Stimulated activated CD8-positive, alpha-beta memory T cell treated with anti-CD3 and anti-CD28 coated beads, Interleukin-7, amount 100 ng/mL, for 4 hours (primary cell): Measurements from ENCODE around the gene CNIH3.
"Not testable (repeated sequence)": the region's sequence is repeated elsewhere in the genome, so short reads cannot be mapped to it uniquely, and the experiment has no call there.

Source experiments
- DNase-seq, 2 donors: peaks; one replicate each; pipeline ENCODE4 v3.0.0-alpha.2; 2020; ENCODE audit warnings: low read depth in 2 of 2

CNIH3 gene

GRCh38 chr1:224615861-224616755 is at the start of gene CNIH3:
Gene CNIH3, plus strand, starts transcription at chr1:224616317. Its CDS starts 858 bp downstream, at chr1:224617175.
- peak in 1 of 2 donors; percentile 11 for DNase-seq

DNA sequence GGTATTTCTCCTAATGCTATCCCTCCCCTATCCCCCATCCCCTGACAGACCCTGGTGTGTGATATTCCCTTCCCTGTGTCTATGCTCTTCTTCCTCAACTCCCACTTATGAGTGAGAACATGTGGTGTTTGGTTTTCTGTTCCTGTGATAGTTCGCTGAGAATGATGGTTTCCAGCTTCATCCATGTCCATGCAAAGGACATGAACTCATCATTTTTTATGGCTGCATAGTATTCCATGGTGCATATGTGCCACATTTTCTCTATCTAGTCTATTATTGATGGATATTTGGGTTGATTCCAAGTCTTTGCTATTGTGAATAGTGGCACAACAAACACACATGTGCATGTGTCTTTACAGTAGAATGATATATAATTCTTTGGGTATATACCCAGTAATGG is 49.6 kb upstream of the CNIH3 start:
- DNase-seq: not testable (repeated sequence)

DNA sequence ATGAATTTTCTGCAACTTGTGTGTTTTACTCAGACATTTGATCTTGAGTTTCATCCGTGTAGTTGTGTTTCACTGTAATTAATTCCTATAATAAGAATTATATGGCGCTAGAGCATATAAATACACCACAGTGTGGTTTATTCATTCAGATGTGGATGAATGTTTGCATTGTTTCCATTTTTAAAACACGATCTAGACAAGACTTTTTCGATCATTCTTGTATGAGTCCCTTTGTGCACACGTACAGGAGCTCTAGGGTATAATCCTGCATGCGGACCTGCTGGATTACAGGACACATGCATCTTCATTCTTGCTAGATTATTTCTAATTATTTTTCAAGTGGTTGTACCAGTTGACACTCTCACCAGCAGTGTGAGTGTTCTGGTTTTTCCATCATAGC is 46.8 kb upstream of the CNIH3 start:
- no peak for DNase-seq

DNA sequence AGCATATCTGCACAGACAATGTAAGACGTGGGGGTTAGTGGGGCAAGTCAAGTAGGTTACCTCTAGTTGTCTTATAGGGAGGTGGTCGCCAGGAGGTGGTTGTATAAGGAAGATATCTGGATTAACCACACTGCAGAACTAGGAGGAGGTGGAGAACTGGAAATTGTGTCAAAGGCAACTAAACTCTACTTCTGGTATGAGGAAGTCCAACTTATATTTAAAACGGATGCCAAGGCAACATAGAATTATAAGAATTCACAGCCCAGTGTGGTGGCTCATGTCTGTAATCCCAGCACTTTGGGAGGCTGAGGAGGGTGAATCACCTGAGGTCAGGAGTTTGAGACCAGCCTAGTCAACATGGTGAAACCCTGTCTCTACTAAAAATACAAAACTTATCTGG is 44.1 kb upstream of the CNIH3 start:
- DNase-seq: not testable (repeated sequence)

DNA sequence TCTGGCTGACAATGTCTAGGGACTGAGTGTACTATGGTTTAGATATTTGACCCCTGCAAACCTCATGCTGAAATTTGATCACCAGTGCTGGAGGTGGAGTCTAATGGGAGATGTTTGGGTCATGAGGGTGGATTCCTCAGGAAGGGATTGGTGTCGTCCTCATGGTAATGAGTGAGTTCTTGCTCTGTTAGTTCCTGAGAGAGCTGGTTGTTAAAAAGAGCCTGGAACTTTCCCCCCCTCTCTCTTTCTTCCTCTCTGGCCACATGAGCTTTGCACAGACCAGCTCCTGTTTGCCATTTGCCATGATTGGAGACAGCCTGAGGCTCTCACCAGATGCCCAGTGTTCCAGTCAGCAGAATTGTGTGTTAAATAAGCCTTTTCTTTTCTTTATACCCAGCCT is 36.6 kb upstream of the CNIH3 start:
- DNase-seq: no peak

DNA sequence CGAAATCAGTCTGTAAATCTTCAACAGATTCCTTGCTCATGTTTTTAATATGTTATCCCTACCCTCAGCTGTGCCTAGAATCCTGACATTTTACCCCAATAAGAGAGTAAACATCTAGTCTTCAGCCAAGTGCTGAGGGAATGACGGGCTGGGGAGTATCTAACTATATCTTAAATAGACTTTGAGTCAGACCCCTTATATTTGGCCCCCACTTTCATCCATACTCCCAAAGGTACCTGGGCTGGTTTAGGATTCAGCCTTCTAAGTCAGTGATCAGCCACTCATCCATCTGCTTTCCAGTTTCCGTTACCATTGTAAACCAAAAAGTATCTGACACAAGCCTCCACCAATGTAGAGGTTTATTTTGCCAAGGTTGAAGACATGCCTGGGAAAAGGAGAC is 36.1 kb upstream of the CNIH3 start:
- no peak for DNase-seq

DNA sequence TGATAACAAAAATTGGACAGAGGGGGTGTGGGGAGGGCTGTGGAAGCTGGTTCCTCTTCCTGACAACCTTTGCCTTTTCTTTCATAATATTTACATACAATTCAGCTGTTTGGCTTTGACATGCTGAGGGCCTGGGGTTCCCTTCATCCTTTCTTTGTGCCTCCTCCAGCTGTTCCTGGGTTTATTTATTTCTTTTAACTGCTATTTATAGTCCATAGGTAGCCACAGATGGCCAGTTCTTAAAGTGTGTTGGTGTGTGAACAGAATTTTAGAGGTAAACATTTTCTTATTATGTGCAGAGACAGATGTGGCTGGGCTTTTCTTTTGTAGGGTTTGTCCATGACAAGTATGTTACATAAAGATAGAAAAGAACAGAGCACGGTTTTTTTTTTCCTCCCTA is 34.1 kb upstream of the CNIH3 start:
- no peak for DNase-seq

- DNase-seq: no peak
These were observed 32.3 kb upstream of the CNIH3 start for GRCh38 chr1:224583774-224584173.

DNA sequence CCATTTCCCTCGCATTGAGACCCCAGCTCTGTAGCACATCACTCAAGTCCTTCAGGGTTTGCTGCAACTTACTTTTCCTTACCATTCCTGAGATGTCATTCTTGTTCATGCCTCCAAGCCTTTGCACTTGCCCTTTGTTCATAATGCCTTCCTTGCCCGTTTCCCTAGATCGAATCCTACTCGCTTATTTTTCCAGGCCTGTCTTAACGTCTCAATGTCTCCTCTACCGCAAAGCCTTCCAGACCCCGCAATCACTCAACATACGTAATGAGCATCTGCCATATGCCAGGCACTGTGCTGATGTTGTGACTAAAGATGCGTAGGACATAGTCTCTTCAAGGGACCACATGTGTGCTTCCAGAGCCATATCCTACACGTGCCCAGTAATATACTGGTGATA is 31.1 kb upstream of the CNIH3 start:
- no peak for DNase-seq

DNA sequence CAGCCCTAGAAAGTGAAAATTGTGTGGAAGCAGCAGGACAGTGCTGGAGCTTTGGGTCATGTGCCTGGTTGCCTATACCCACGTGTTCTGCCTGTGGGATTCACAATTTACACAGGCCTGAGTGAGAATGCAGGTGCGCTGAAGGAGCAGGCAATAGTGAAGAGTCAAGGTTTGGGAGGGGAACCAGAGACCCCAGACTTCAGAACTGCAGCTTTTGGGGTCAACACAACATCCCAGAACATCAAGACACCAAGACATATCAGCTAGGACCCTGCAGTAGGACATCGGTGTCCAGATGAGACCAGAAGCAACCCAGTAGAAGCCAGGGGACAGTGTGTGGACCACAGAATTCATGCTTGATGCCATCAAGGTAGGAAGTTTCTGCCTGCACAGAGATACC is 29.1 kb upstream of the CNIH3 start:
- no peak for DNase-seq

- no peak for DNase-seq
These were observed 27.6 kb upstream of the CNIH3 start for GRCh38 chr1:224588515-224588914.

DNA sequence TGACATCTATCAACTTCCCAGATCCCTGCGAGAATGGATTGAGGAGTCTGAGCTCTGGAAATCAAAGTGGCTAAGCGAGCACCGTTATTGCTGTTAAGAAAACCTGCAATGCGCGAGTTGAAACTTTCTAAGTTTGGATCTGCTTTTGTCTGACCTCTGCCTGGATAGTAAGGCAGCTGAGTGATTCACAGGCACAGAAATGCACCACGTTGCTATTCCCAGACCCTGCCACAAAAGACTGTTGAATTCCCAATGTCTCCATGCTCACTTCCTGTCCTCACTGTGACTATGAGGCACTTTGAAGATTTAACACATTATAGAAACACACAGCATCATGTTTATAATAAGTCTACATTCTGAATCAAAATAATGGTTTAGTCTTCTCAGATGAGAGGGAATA is 27.1 kb upstream of the CNIH3 start:
- no peak for DNase-seq

GRCh38 chr1:224591326-224591725 is 24.8 kb upstream of the CNIH3 start:
- no peak for DNase-seq

DNA sequence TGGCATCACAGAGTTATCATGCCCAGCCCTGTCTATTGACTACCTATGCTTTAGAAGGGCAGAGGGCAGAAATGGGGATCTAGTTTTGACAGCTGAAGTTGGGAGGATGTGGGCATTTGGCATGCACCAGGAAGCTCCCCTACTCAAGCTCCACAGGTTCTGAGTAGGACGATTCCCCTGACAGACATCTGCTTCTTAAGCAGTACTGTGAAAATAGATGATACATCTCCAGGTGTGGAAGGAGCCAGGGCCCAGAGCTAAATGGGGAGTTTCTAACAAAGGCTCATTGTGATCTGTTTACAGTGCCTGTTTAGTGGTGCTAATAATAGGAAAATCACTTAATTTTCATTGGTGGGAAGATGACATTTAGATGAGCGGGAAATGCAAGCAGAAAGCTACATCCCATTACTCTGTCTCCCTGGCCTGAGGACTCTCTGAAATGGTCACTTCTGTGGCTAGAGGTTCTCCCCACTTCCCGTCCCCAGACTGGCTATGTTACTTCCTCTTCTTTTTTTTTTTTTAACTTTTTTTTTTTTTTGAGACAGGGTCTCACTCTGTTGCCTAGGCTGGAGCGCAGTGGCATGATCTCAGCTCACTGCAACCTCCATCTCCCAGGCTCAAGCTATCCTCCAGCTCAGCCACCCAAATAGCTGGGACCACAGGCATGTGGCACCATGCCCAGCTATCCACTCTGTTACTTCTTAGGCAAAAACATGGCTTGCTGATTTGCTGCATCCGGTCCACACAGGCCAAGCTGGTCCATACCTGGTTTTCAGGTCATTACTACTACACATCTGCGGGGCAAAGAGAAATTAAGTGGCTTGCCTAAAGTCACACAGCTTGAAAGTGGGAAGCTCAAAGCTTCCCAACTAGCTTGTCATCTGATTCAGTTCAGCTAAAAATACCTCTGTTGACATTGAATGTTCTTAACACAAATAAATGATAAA is 23.2 kb upstream of the CNIH3 start:
- DNase-seq: no peak

DNA sequence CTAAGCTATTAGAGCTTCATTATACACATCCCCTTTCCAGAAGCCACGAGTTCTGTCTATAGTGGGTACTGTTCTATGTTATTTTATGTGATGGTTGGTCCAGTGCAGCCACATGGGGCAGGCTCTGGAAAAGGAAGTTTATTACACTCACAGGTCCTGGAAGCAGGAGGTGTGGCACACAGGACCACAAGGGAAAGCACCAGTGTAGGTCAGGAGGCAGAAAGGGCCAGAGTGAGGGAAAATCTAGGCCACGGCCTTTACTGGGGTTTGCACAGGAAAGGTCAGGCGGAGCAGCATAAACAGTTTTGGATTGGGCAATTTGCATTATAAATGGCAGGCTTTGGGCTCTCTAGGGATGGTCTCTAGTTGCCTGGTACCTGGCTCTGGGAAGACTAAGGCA is 21.8 kb upstream of the CNIH3 start:
- DNase-seq: no peak

DNA sequence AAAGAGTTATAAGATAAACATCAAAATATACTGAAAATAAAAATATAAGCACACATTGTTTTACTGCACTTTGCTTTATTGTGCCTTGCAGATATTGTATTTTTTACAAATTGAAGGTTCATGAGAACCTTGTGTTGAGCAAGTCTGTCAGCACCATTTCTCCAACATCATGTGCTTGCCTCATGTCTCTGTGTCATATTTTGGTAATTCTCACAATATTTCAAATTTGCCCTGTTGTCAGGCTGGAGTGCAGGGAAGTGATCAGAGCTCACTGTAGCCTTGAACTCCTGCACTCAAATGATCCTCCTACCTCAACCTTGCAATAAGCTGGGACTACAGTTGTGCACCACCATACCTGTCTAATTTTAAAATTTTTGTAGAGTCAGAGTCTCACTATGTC is 21.3 kb upstream of the CNIH3 start:
- DNase-seq: no peak

- no peak for DNase-seq
These were observed 10.5 kb upstream of the CNIH3 start for GRCh38 chr1:224605482-224606181.

- DNase-seq: no peak
These were observed 8.6 kb upstream of the CNIH3 start for GRCh38 chr1:224607188-224608148.

- DNase-seq: no peak
These were observed 6.8 kb upstream of the CNIH3 start for GRCh38 chr1:224609333-224609732.

GRCh38 chr1:224612246-224612645 is 3.9 kb upstream of the CNIH3 start:
- DNase-seq: no peak

DNA sequence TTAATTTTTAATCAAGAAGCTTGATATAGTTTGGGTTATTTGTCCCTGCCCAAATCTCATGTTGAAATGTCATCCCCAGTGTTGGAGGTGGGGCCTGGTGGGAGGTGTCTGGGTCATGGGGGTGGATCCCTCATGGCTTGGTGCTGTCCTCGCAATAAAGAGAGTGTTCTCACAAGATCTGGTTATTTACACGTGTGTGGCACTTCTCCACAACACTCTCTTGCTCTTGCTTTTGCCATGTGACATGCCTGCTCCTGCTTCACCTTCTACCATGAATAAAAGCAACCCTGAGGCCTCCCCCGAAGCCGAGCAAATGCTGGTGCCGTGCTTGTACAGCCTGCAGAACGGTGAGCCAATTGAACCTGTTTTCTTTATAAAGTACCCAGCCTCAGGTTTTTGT is 2.6 kb upstream of the CNIH3 start:
- no peak for DNase-seq
